Measurements from ENCODE around the gene TMEM81.

- TF ChIP-seq CTCF (IDR thresholded peaks at IDR 0.05; ENCODE audit: low read depth, low read length, missing input control) (no peak), YY1 (IDR thresholded peaks at IDR 0.05) (no peak), REST (IDR thresholded peaks at IDR 0.05) (no peak), HNF4G (IDR thresholded peaks at IDR 0.05) (no peak), ZBTB33 (IDR thresholded peaks at IDR 0.05) (no peak), ATF3 (IDR thresholded peaks at IDR 0.05) (no peak), SP1 (IDR thresholded peaks at IDR 0.05) (no peak)
Measured at GRCh38 chr1:205084360-205084759, at the start of gene TMEM81.
